Upper lobe of left lung (tissue), 4 donors: ENCODE results near the gene NIT1.

ENCODE experiments used
- POLR2A ChIP-seq, 4 donors: fragments of 450-650 bp; IDR thresholded peaks; one replicate each; pipeline ENCODE4 v1.5.1; 2016 to 2017; ENCODE audit warnings: antibody characterized with exemption in 4 of 4, mild to moderate bottlenecking in 2 of 4
- TF ChIP-seq, protein P1 (sequence below), 6 experiments: fragments of 450-650 bp in 4 of 6; fragments of 200-600 bp in 2 of 6; sonication (generic) in 2 of 6; IDR thresholded peaks; one replicate each; pipeline ENCODE4 v1.5.1; 2016 to 2019; ENCODE audit warnings: antibody characterized with exemption in 6 of 6

DNA sequence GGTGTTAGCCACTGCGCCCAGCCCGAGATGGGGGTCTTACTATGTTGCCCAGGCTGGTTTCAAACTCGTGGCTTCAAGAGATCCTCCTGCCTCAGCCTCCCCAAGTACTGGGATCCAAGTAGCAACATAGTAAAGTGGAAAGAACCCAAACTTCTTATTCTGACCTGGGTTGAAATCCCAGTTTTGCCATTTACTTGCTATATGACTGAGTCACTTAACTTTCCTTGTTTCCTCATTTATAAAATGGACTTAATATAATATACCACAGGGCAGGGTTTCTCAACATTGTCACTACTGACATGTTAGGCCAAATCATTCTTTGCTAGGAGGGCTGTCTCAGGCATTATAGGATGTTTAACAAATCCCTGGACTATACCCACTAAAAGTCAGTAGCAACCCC is 6.8 kb upstream of the NIT1 start:
- TF ChIP-seq, protein P1, sequence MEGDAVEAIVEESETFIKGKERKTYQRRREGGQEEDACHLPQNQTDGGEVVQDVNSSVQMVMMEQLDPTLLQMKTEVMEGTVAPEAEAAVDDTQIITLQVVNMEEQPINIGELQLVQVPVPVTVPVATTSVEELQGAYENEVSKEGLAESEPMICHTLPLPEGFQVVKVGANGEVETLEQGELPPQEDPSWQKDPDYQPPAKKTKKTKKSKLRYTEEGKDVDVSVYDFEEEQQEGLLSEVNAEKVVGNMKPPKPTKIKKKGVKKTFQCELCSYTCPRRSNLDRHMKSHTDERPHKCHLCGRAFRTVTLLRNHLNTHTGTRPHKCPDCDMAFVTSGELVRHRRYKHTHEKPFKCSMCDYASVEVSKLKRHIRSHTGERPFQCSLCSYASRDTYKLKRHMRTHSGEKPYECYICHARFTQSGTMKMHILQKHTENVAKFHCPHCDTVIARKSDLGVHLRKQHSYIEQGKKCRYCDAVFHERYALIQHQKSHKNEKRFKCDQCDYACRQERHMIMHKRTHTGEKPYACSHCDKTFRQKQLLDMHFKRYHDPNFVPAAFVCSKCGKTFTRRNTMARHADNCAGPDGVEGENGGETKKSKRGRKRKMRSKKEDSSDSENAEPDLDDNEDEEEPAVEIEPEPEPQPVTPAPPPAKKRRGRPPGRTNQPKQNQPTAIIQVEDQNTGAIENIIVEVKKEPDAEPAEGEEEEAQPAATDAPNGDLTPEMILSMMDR (IDR thresholded peaks at IDR 0.05): no peak
- no peak for TF ChIP-seq POLR2A (IDR thresholded peaks at IDR 0.05)
